Embryonic facial prominence (tissue), 1 donor: ENCODE results near the gene CDH4.

Experiments
- DNase-seq: peaks from one replicate; pipeline ENCODE4 v3.0.0-alpha.2; 2016; ENCODE audit errors: extremely low spot score

CDH4 gene

GRCh38 chr20:61487997-61488371 lies 235.9 kb downstream of the CDH4 start:
- no peak for DNase-seq

- no peak for DNase-seq
Observed at GRCh38 chr20:61490721-61491120, 238.7 kb downstream of the CDH4 start.

- DNase-seq = no peak
Observed at GRCh38 chr20:61492065-61492464, 240.0 kb downstream of the CDH4 start.

GRCh38 chr20:61493798-61494305 lies 241.8 kb downstream of the CDH4 start:
- DNase-seq = no peak

- no peak for DNase-seq
Observed at GRCh38 chr20:61494763-61495575, 242.9 kb downstream of the CDH4 start.

GRCh38 chr20:61497029-61497627 lies 245.1 kb downstream of the CDH4 start:
- DNase-seq = no peak

GRCh38 chr20:61499859-61500554 lies 247.9 kb downstream of the CDH4 start:
- no peak for DNase-seq

- no peak for DNase-seq
Observed at GRCh38 chr20:61500791-61501321, 248.8 kb downstream of the CDH4 start.

- DNase-seq = no peak
Observed at GRCh38 chr20:61502433-61502832, 250.4 kb downstream of the CDH4 start.

- no peak for DNase-seq
Observed at GRCh38 chr20:61503106-61503505, 251.0 kb downstream of the CDH4 start.

- no peak for DNase-seq
Observed at GRCh38 chr20:61505508-61505907, 253.4 kb downstream of the CDH4 start.

GRCh38 chr20:61507778-61508177 lies 255.7 kb downstream of the CDH4 start:
- no peak for DNase-seq

GRCh38 chr20:61508301-61509096 lies 256.4 kb downstream of the CDH4 start:
- DNase-seq = no peak

- no peak for DNase-seq
Observed at GRCh38 chr20:61510778-61511330, 258.8 kb downstream of the CDH4 start.

- no peak for DNase-seq
Observed at GRCh38 chr20:61512475-61512874, 260.4 kb downstream of the CDH4 start.

GRCh38 chr20:61513124-61514017 lies 261.3 kb downstream of the CDH4 start:
- DNase-seq = no peak

GRCh38 chr20:61514018-61514365 lies 261.9 kb downstream of the CDH4 start:
- no peak for DNase-seq

GRCh38 chr20:61514396-61514795 lies 262.3 kb downstream of the CDH4 start:
- DNase-seq = no peak

- no peak for DNase-seq
Observed at GRCh38 chr20:61514805-61515505, 262.9 kb downstream of the CDH4 start.

GRCh38 chr20:61515922-61516321 lies 263.9 kb downstream of the CDH4 start:
- no peak for DNase-seq
